ENCODE measurements around the gene NDRG2.

NDRG2 gene

GRCh38 chr14:21053184-21054122 is 28.6 kb upstream of the NDRG2 start:
- no peak overlapping the region for H3K4me3 ChIP-seq (IDR thresholded peaks at IDR 0.05; ENCODE audit: insufficient read depth, low read depth, low read length)
- no peaks in the 10 kb centered on the region for H3K36me3 ChIP-seq (ENCODE audit: insufficient read depth)
- H3K27ac ChIP-seq, result no peak overlapping the region
- no peak overlapping the region for H3K9ac ChIP-seq
- TF ChIP-seq CTCF (conservative IDR thresholded peaks at IDR 0.05; ENCODE audit: low read depth, low read length), result no peak
- H3K27me3 ChIP-seq (ENCODE audit: insufficient read depth, low read depth), result no peaks in the 10 kb centered on the region
- no peak overlapping the region for H3K4me2 ChIP-seq
- H4K20me1 ChIP-seq (ENCODE audit: insufficient read depth), result no peaks in the 10 kb centered on the region
- H2AFZ ChIP-seq (ENCODE audit: low read depth), result no peak overlapping the region
- H3K4me1 ChIP-seq (ENCODE audit: low read depth, poor library complexity, severe bottlenecking), result no peaks in the 10 kb centered on the region
- H3K79me2 ChIP-seq (ENCODE audit: insufficient read depth, low read depth), result no peaks in the 10 kb centered on the region

- Histone ChIP-seq H3K79me2 (ENCODE audit: insufficient read depth, low read depth) (no peaks in the 10 kb centered on the region), H3K9ac (no peak overlapping the region), H3K4me1 (ENCODE audit: low read depth, poor library complexity, severe bottlenecking) (no peaks in the 10 kb centered on the region)
Observed at GRCh38 chr14:21050597-21050996, 25.7 kb upstream of the NDRG2 start.

GRCh38 chr14:21049271-21049673 is 24.4 kb upstream of the NDRG2 start:
- no peaks in the 10 kb centered on the region for H3K79me2 ChIP-seq (ENCODE audit: insufficient read depth, low read depth)
- H3K27me3 ChIP-seq (ENCODE audit: insufficient read depth, low read depth), result no peaks in the 10 kb centered on the region
- no peaks in the 10 kb centered on the region for H3K4me1 ChIP-seq (ENCODE audit: low read depth, poor library complexity, severe bottlenecking)
- H3K4me2 ChIP-seq, result no peak overlapping the region
- H4K20me1 ChIP-seq (ENCODE audit: insufficient read depth), result no peaks in the 10 kb centered on the region
- H3K9ac ChIP-seq, result no peak overlapping the region
- no peak overlapping the region for H3K4me3 ChIP-seq (IDR thresholded peaks at IDR 0.05; ENCODE audit: insufficient read depth, low read depth, low read length)
- no peaks in the 10 kb centered on the region for H3K36me3 ChIP-seq (ENCODE audit: insufficient read depth)
- H3K27ac ChIP-seq, result no peak overlapping the region
- no peak overlapping the region for H2AFZ ChIP-seq (ENCODE audit: low read depth)
- TF ChIP-seq CTCF (conservative IDR thresholded peaks at IDR 0.05; ENCODE audit: low read depth, low read length), result no peak

More at GRCh38 chr14:21050597-21050996, 25.7 kb upstream of the NDRG2 start:
- Histone ChIP-seq H3K4me2 (no peak overlapping the region), H4K20me1 (ENCODE audit: insufficient read depth) (no peaks in the 10 kb centered on the region), H3K27me3 (ENCODE audit: insufficient read depth, low read depth) (no peaks in the 10 kb centered on the region), H3K27ac (no peak overlapping the region), H2AFZ (ENCODE audit: low read depth) (no peak overlapping the region), H3K4me3 (IDR thresholded peaks at IDR 0.05; ENCODE audit: insufficient read depth, low read depth, low read length) (no peak overlapping the region), H3K36me3 (ENCODE audit: insufficient read depth) (no peaks in the 10 kb centered on the region)
- TF ChIP-seq CTCF (conservative IDR thresholded peaks at IDR 0.05; ENCODE audit: low read depth, low read length), result no peak

- no peak overlapping the region for H3K4me2 ChIP-seq
- H3K4me3 ChIP-seq (IDR thresholded peaks at IDR 0.05; ENCODE audit: insufficient read depth, low read depth, low read length), result no peak overlapping the region
- no peak overlapping the region for H2AFZ ChIP-seq (ENCODE audit: low read depth)
- no peak overlapping the region for H3K9ac ChIP-seq
- H3K4me1 ChIP-seq (ENCODE audit: low read depth, poor library complexity, severe bottlenecking), result no peaks in the 10 kb centered on the region
- no peaks in the 10 kb centered on the region for H3K27me3 ChIP-seq (ENCODE audit: insufficient read depth, low read depth)
- H3K79me2 ChIP-seq (ENCODE audit: insufficient read depth, low read depth), result no peaks in the 10 kb centered on the region
- TF ChIP-seq CTCF (conservative IDR thresholded peaks at IDR 0.05; ENCODE audit: low read depth, low read length), result no peak
- H3K36me3 ChIP-seq (ENCODE audit: insufficient read depth), result no peaks in the 10 kb centered on the region
- H4K20me1 ChIP-seq (ENCODE audit: insufficient read depth), result no peaks in the 10 kb centered on the region
- H3K27ac ChIP-seq, result no peak overlapping the region
Observed at GRCh38 chr14:21048638-21049037, 23.8 kb upstream of the NDRG2 start.

All from KMS-11 (cell line).